ENCODE results near the gene MOB2. TPM values are rescaled to one million over a fixed set of nuclear protein-coding genes. Genes with fewer than 3 reads are reported as not detected.
A peak's percentile ranks its signal among the peaks of the same experiment; 100 is the strongest.

Gene MOB2
- total RNA-seq, 1 donor from 2014 or later, result 34.1 TPM

GRCh38 chr11:1485504-1485885, 1.1 kb downstream of the MOB2 start:
- Histone ChIP-seq H3K4me1 (peaks cover 65% of the 10 kb centered on the region), H3K4me3 (peak overlapping the region; percentile 35 to 45), H3K36me3 (peaks cover 0 to under 1% of the 10 kb centered on the region in 2 donors), H3K9me3 (no peaks in the 10 kb centered on the region), H3K27ac (peak overlapping the region; percentile 53), H3K27me3 (no peaks in the 10 kb centered on the region)
- no peak for DNase-seq (ENCODE audit: extremely low spot score in 2 of 2)
- intact Hi-C loops (cut with DNase I), result no loop called here
- TF ChIP-seq POLR2A (IDR thresholded peaks at IDR 0.05) (no peak), POLR2AphosphoS5 (IDR thresholded peaks at IDR 0.05; ENCODE audit: insufficient read depth in 1 of 2, low read depth in 1 of 2) (no peak), CTCF (IDR thresholded peaks at IDR 0.05) (no peak)

DNA sequence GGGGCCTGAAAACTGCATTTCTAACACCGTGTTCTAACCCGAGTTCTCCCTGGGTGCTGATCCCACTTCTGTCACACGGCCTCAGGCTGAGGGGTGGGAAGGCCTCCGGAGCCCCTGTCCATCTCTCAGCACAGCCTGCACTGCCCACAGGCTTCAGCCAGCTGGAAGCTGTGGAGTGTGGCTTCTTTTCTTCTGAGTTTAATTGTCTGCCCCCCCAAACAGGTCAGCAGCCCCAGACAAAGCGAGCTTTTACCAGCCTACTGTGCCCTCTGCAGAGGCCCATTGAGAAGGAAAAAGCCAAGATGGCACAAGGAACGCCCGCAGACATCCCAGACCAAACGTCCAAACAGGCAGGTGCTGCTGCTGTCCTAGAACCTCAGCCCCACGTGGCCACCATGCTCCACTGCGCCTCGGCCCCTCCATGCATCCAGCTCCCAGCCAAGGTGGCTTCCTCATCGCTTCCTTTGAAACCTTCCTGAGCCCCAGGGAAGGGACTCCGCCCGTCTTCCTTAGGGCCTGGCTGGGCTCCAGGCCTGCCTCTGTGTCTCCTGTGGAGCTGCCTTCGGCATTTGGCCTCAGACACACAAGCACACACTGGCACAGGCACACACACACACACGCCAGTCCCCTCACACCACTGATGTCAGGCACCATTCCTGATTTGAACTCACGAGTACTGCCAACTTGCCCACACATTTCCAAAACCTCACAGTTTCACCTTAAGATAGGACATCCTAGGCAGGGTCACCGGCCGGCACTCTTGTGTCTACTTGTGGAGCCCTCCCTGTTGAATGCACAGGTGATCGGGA, 1.7 kb downstream of the MOB2 start:
- peaks cover 0 to 7% of the 10 kb centered on the region in 2 donors for H3K36me3 ChIP-seq
- peak overlapping the region; percentile 35 to 45 for H3K4me3 ChIP-seq
- H3K27me3 ChIP-seq, result no peaks in the 10 kb centered on the region
- no peak for DNase-seq (ENCODE audit: extremely low spot score in 2 of 2)
- H3K9me3 ChIP-seq, result no peaks in the 10 kb centered on the region
- intact Hi-C loops (cut with DNase I), result no loop called here
- peaks cover 65% of the 10 kb centered on the region for H3K4me1 ChIP-seq
- peak overlapping the region; percentile 53 for H3K27ac ChIP-seq
- no peak for TF ChIP-seq POLR2AphosphoS5 (IDR thresholded peaks at IDR 0.05; ENCODE audit: insufficient read depth in 1 of 2, low read depth in 1 of 2)
- TF ChIP-seq CTCF (IDR thresholded peaks at IDR 0.05), result no peak
- TF ChIP-seq POLR2A (IDR thresholded peaks at IDR 0.05), result no peak

- peaks cover 0 to 12% of the 10 kb centered on the region in 2 donors for H3K36me3 ChIP-seq
- peak overlapping the region in 1 of 2 donors; percentile 45 for H3K4me3 ChIP-seq
- intact Hi-C loops (cut with DNase I), result no loop called here
- H3K9me3 ChIP-seq, result no peaks in the 10 kb centered on the region
- H3K27me3 ChIP-seq, result no peaks in the 10 kb centered on the region
- DNase-seq (ENCODE audit: extremely low spot score in 2 of 2), result no peak
- peaks cover 65% of the 10 kb centered on the region for H3K4me1 ChIP-seq
- TF ChIP-seq POLR2A (IDR thresholded peaks at IDR 0.05), result no peak
- TF ChIP-seq POLR2AphosphoS5 (IDR thresholded peaks at IDR 0.05; ENCODE audit: insufficient read depth in 1 of 2, low read depth in 1 of 2), result no peak
- no peak for TF ChIP-seq CTCF (IDR thresholded peaks at IDR 0.05)
- peak overlapping the region; percentile 78 for H3K27ac ChIP-seq
These were observed 2.4 kb downstream of the MOB2 start for GRCh38 chr11:1484061-1484671.

GRCh38 chr11:1483445-1483961, 3.1 kb downstream of the MOB2 start:
- TF ChIP-seq POLR2AphosphoS5 (IDR thresholded peaks at IDR 0.05; ENCODE audit: insufficient read depth in 1 of 2, low read depth in 1 of 2), result no peak
- no peak for TF ChIP-seq CTCF (IDR thresholded peaks at IDR 0.05)
- no peak for TF ChIP-seq POLR2A (IDR thresholded peaks at IDR 0.05)
- H3K36me3 ChIP-seq, result peaks cover 0 to 18% of the 10 kb centered on the region in 2 donors
- H3K4me1 ChIP-seq, result peaks cover 61% of the 10 kb centered on the region
- H3K9me3 ChIP-seq, result no peaks in the 10 kb centered on the region
- intact Hi-C loops (cut with DNase I), result no loop called here
- no peak overlapping the region for H3K4me3 ChIP-seq
- no peak for DNase-seq (ENCODE audit: extremely low spot score in 2 of 2)
- no peaks in the 10 kb centered on the region for H3K27me3 ChIP-seq
- H3K27ac ChIP-seq, result peak overlapping the region; percentile 78

All from vagina (tissue), 2 donors.